ENCODE data around the gene GLB1L.

DNA sequence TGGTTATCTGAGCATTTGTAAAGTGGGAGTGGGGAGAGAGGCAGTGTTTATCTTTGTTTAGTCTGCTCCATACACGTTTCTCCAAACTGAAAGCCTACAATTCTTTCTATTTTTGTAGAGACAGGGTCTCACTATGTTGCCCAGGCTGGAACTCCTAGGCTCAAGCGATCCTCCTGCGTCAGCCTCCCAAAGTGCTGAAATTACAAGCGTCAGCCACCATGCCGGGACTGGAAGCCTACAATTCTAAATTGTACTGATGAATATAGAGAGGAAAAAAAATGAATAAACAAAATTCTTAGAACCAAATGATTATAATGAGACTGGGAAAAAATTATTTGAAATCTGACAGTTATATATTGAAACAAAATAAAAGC lies 40.1 kb downstream of the GLB1L start:
- TF ChIP-seq CTCF (IDR thresholded peaks at IDR 0.05) (no peak), POLR2A (IDR thresholded peaks at IDR 0.05) (no peak)

All from vagina (tissue), 2 donors.